ENCODE measurements around the gene APC2.

The APC2 gene

GRCh38 chr19:1466461-1467214 is 16.7 kb downstream of the APC2 start:
- no peak overlapping the region for H3K27ac ChIP-seq (ENCODE audit: low read length)
- H3K4me3 ChIP-seq (ENCODE audit: low read length): no peak overlapping the region

GRCh38 chr19:1467215-1467489 is 17.2 kb downstream of the APC2 start:
- H3K9me3 ChIP-seq (ENCODE audit: insufficient read depth, low read length): no peaks in the 10 kb centered on the region
- H3K4me2 ChIP-seq (ENCODE audit: low read length): no peak overlapping the region
- H2AFZ ChIP-seq (ENCODE audit: low read depth, low read length): no peak overlapping the region
- no peak for TF ChIP-seq CTCF (IDR thresholded peaks at IDR 0.05; ENCODE audit: low read depth, low read length)
- no peak for TF ChIP-seq EZH2phosphoT487 (IDR thresholded peaks at IDR 0.05; ENCODE audit: low read depth)
- H3K36me3 ChIP-seq (replicated peaks; ENCODE audit: low read depth, low read length): peaks cover 4% of the 10 kb centered on the region
- no peaks in the 10 kb centered on the region for H3K27me3 ChIP-seq (ENCODE audit: low read depth, low read length)
- no peaks in the 10 kb centered on the region for H3K4me1 ChIP-seq (ENCODE audit: low read length)
- H3K27ac ChIP-seq (ENCODE audit: low read length): no peak overlapping the region
- no peaks in the 10 kb centered on the region for H3K79me2 ChIP-seq (ENCODE audit: low read length)
- no peak overlapping the region for H3K9ac ChIP-seq (ENCODE audit: low read length)
- no peak overlapping the region for H3K4me3 ChIP-seq (ENCODE audit: low read length)
- H4K20me1 ChIP-seq (ENCODE audit: insufficient read depth, low read length): 0 out of 2 replicates have a peak, but pooled peaks cover 4% of the 10 kb centered on the region

More at GRCh38 chr19:1466461-1467214, 16.7 kb downstream of the APC2 start:
- Histone ChIP-seq H3K27me3 (ENCODE audit: low read depth, low read length) (no peaks in the 10 kb centered on the region), H3K36me3 (replicated peaks; ENCODE audit: low read depth, low read length) (peaks cover 4% of the 10 kb centered on the region), H3K4me1 (ENCODE audit: low read length) (no peaks in the 10 kb centered on the region), H2AFZ (ENCODE audit: low read depth, low read length) (no peak overlapping the region), H3K79me2 (ENCODE audit: low read length) (no peaks in the 10 kb centered on the region), H4K20me1 (ENCODE audit: insufficient read depth, low read length) (no peaks in the 10 kb centered on the region), H3K9me3 (ENCODE audit: insufficient read depth, low read length) (no peaks in the 10 kb centered on the region), H3K4me2 (ENCODE audit: low read length) (no peak overlapping the region), H3K9ac (ENCODE audit: low read length) (no peak overlapping the region)
- no peak for TF ChIP-seq EZH2phosphoT487 (IDR thresholded peaks at IDR 0.05; ENCODE audit: low read depth)
- no peak for TF ChIP-seq CTCF (IDR thresholded peaks at IDR 0.05; ENCODE audit: low read depth, low read length)

GRCh38 chr19:1467490-1468273 is 17.8 kb downstream of the APC2 start:
- H3K36me3 ChIP-seq (replicated peaks; ENCODE audit: low read depth, low read length): peaks cover 4% of the 10 kb centered on the region
- H4K20me1 ChIP-seq (ENCODE audit: insufficient read depth, low read length): 0 out of 2 replicates have a peak, but pooled peaks cover 9% of the 10 kb centered on the region
- H3K4me3 ChIP-seq (ENCODE audit: low read length): no peak overlapping the region
- no peaks in the 10 kb centered on the region for H3K27me3 ChIP-seq (ENCODE audit: low read depth, low read length)
- no peaks in the 10 kb centered on the region for H3K79me2 ChIP-seq (ENCODE audit: low read length)
- H3K4me1 ChIP-seq (ENCODE audit: low read length): no peaks in the 10 kb centered on the region
- no peak overlapping the region for H3K9ac ChIP-seq (ENCODE audit: low read length)
- H3K27ac ChIP-seq (ENCODE audit: low read length): no peak overlapping the region
- no peaks in the 10 kb centered on the region for H3K9me3 ChIP-seq (ENCODE audit: insufficient read depth, low read length)
- H3K4me2 ChIP-seq (ENCODE audit: low read length): no peak overlapping the region
- H2AFZ ChIP-seq (ENCODE audit: low read depth, low read length): no peak overlapping the region
- TF ChIP-seq EZH2phosphoT487 (IDR thresholded peaks at IDR 0.05; ENCODE audit: low read depth): no peak

GRCh38 chr19:1468274-1468820 is 18.4 kb downstream of the APC2 start:
- Histone ChIP-seq H3K27me3 (ENCODE audit: low read depth, low read length) (no peaks in the 10 kb centered on the region), H3K4me1 (ENCODE audit: low read length) (no peaks in the 10 kb centered on the region), H3K9me3 (ENCODE audit: insufficient read depth, low read length) (no peaks in the 10 kb centered on the region), H2AFZ (ENCODE audit: low read depth, low read length) (no peak overlapping the region), H3K4me2 (ENCODE audit: low read length) (no peak overlapping the region), H3K9ac (ENCODE audit: low read length) (no peak overlapping the region), H3K36me3 (replicated peaks; ENCODE audit: low read depth, low read length) (peaks cover 4% of the 10 kb centered on the region), H4K20me1 (ENCODE audit: insufficient read depth, low read length) (peaks cover 13% of the 10 kb centered on the region), H3K79me2 (ENCODE audit: low read length) (no peaks in the 10 kb centered on the region), H3K4me3 (ENCODE audit: low read length) (no peak overlapping the region), H3K27ac (ENCODE audit: low read length) (no peak overlapping the region)
- no peak for TF ChIP-seq CTCF (IDR thresholded peaks at IDR 0.05; ENCODE audit: low read depth, low read length)
- no peak for TF ChIP-seq EZH2phosphoT487 (IDR thresholded peaks at IDR 0.05; ENCODE audit: low read depth)
